Small intestine (tissue), 7 donors: Measurements from ENCODE around the gene NR6A1. TPM values are rescaled to one million over a fixed set of nuclear protein-coding genes. Genes with fewer than 3 reads are reported as not detected.
"Not testable (repeated sequence)": the region's sequence is repeated elsewhere in the genome, so short reads cannot be mapped to it uniquely, and the experiment has no call there.

ENCODE experiments used
- DNase-seq, 2 donors: peaks; one replicate each; pipeline versions ENCODE4 v3.0.0 to v3.0.0-alpha.2; 2013
- FAIRE-seq: peaks from 2 replicates; lab custom pipeline; 2012; peaks lifted over from hg19 to GRCh38; lab: Jason Lieb, UNC
- H3K27ac ChIP-seq, 3 donors: one replicate each; pipeline ENCODE4 v1.5.1; 2013; ENCODE audit warnings: low read length in 2 of 3, mild to moderate bottlenecking in 2 of 3, control low read depth in 1 of 3, inconsistent platforms in 1 of 3, low read depth in 1 of 3, moderate library complexity in 1 of 3
- H3K27me3 ChIP-seq, 3 donors: one replicate each; pipeline ENCODE4 v1.6.1; 2013; ENCODE audit warnings: low read length in 3 of 3, inconsistent platforms in 1 of 3; ENCODE audit not compliant: control insufficient read depth in 3 of 3, insufficient read depth in 3 of 3
- H3K36me3 ChIP-seq, 3 donors: one replicate each; pipeline ENCODE4 v1.6.1; 2013; ENCODE audit warnings: low read length in 3 of 3, inconsistent platforms in 1 of 3, low read depth in 1 of 3, mild to moderate bottlenecking in 1 of 3, moderate library complexity in 1 of 3; ENCODE audit not compliant: control insufficient read depth in 3 of 3, insufficient read depth in 2 of 3
- H3K4me1 ChIP-seq, 3 donors: one replicate each; pipeline ENCODE4 v1.6.1; 2013; ENCODE audit warnings: low read length in 2 of 3, inconsistent platforms in 1 of 3, low read depth in 1 of 3, mild to moderate bottlenecking in 1 of 3, moderate library complexity in 1 of 3; ENCODE audit not compliant: control insufficient read depth in 3 of 3, insufficient read depth in 2 of 3
- H3K4me3 ChIP-seq, 3 donors: one replicate each; pipeline ENCODE4 v1.5.1; 2013; ENCODE audit warnings: low read length in 3 of 3, control low read depth in 1 of 3, inconsistent platforms in 1 of 3, low read depth in 1 of 3, mild to moderate bottlenecking in 1 of 3, moderate library complexity in 1 of 3
- H3K9me3 ChIP-seq, 2 donors: one replicate each; pipeline ENCODE4 v1.6.1; 2013; ENCODE audit warnings: low read depth in 1 of 2, low read length in 1 of 2; ENCODE audit not compliant: control insufficient read depth in 2 of 2, insufficient read depth in 1 of 2
- WGBS, 3 donors: extraction: QIAGEN DNeasy Blood & Tissue Kit; methylation state at CpG; one replicate each; pipeline ENCODE4 v1.1.7; 2013; 5-methylcytosine and 5-hydroxymethylcytosine counted together
- polyA plus RNA-seq, 4 donors: library from polyadenylated mRNA; stranded (reverse) in 3 of 4; unstranded in 1 of 4; fragments of 200-250 nt in 3 of 4; fragments of 120-200 nt in 1 of 4; gene quantifications; one replicate each; pipeline versions ENCODE4 v1.2.1 to v1.2.3, GENCODE V29; 2013
- donor health status: healthy with polysubstance abuse.
- donor health status: control.
- donor health status: control.
- donor health status: Bipolar disorder and iron deficiency.
- donor health status: healthy.

Gene NR6A1
- polyA plus RNA-seq, 4 donors: 2.3 to 6.0 (median 4.0) TPM

DNA sequence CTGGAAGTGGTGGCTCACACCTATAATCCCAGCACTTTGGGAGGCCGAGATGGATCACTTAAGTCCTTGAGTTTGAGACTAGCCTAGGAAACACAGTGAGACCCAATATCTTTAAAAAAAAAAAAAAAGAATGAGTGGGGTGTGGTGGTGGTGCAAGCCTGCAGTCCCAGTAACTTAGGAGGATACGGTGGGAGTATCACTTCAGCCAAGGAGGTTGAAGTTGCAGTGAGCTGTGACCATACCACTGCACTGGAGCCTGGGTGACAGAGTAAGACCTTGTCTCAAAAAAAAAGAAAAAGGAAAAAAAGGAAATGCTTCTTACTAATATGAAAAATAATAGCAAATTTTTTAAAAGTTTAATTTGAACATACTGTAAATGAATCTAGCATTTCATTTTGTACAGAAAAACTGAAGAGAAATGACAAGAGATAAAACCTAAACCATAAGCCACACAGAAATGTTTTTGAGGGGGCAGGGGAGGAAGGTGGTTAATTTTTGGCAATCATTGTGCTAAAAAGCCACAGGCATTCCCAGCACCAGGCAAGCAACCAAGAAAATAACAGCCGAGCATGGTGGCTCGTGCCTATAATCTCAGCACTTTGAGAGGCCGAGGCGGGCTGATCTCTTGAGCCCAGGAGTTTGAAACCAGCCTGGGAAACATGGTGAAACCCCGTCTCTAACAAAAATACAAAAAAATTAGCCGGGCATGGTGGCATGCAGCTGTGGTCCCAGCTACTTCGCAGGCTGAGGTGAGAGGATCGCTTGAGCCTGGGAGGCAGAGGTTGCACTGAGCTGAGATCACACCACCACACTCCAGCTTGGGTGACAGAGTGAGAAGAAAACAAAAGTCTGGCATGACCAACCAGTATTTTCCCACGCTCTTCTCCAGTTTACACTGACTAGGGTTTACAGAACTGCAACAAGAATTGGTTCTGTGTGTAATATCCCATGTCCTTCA, 149.5 kb downstream of the NR6A1 start:
- no peaks in the 10 kb centered on the region for H3K4me1 ChIP-seq
- no peaks in the 10 kb centered on the region for H3K27me3 ChIP-seq
- DNase-seq (no peak), FAIRE-seq (no peak)
- H3K4me3 ChIP-seq: no peak overlapping the region
- H3K27ac ChIP-seq: no peak overlapping the region
- 76 to 89% (median 84%) methylated on average over 11 of the region's 11 CpGs for WGBS, 3 donors
- no peaks in the 10 kb centered on the region for H3K36me3 ChIP-seq
- no peaks in the 10 kb centered on the region for H3K9me3 ChIP-seq

DNA sequence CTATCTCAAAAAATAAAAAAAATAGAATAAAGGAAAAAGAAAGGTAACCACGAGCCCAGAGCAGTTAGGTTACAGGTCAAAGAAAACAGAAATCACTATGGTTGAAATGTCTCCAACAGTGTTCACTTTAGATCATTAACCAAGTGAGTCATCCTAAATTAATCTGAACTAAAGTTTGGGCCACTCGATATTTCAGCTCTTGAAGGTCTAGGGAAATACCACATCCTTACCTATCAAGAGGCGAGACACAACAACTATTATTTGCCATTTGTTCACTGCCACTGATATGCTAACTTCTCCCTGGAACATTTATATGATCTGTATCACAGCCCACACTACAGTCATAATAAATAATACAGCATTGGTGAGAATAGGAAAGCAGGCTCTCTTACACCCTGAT, 152.6 kb downstream of the NR6A1 start:
- Histone ChIP-seq H3K4me1 (no peaks in the 10 kb centered on the region), H3K4me3 (no peak overlapping the region), H3K27me3 (no peaks in the 10 kb centered on the region), H3K27ac (no peak overlapping the region), H3K36me3 (no peaks in the 10 kb centered on the region), H3K9me3 (no peaks in the 10 kb centered on the region)
- 18 to 59% (median 30%) methylated on average over 3 of the region's 3 CpGs for WGBS, 3 donors
- FAIRE-seq (no peak), DNase-seq (peak in 1 of 2 donors; percentile 26)

DNA sequence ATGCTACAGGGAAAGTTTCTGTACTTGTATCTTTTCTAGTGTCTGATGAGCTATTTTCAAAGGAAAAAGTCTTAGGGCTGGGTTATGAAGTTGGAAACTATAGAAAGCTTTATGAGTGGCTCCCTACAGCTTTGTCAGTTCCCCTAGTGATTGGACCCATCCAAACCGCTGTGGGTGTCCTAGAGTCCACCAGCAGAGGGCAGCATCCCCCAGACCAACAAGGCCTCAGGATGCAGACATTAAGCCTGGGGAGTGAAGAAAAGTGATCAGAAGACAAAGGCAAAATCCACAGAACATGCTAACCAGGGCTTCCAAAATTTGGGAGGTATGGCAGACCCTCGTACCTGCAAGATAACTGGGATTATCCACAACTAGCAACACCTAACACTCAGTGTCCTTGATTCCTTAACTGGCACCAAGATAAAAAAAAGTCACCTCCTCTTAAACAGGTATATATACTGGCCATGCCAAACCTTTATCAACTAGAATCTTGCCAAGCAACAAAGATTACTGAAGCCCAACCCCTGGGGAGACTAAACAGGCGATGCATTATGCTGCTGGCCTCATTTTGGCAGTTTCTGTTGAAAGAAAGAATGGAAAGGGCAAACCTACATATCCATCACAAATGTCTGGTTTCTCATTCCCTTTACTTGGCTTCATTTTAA, 153.5 kb downstream of the NR6A1 start:
- Histone ChIP-seq H3K27ac (no peak overlapping the region), H3K36me3 (no peaks in the 10 kb centered on the region), H3K4me3 (no peak overlapping the region), H3K4me1 (no peaks in the 10 kb centered on the region), H3K9me3 (no peaks in the 10 kb centered on the region), H3K27me3 (no peaks in the 10 kb centered on the region)
- WGBS, 3 donors: 4 to 23% (median 19%) methylated on average over 3 of the region's 3 CpGs
- FAIRE-seq (no peak), DNase-seq (peak; percentile 76 to 83)

DNA sequence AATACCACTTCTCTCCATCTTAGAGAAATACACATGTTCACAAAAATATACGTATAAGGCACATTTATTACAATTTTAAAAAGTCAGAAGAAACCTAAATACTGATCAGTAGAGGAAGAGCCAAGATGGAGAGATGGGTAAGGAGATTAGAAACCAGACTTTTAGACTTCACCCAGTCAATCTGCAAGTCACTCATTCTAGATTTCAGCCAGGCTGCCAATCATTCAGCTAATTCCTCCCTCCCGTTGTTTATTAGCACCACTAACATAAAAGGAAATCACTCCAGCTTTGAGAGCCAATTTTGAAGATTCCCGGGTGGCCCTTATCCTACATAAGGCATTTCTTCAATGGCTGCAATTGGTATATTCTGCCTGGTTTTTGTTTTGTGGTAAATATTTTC, 154.2 kb downstream of the NR6A1 start:
- DNase-seq (no peak), FAIRE-seq (no peak)
- H3K4me3 ChIP-seq: no peak overlapping the region
- H3K36me3 ChIP-seq: no peaks in the 10 kb centered on the region
- H3K27me3 ChIP-seq: no peaks in the 10 kb centered on the region
- H3K4me1 ChIP-seq: no peaks in the 10 kb centered on the region
- H3K9me3 ChIP-seq: no peaks in the 10 kb centered on the region
- H3K27ac ChIP-seq: no peak overlapping the region
- WGBS, 3 donors: 50 to 64% (median 63%) methylated on average over 3 of the region's 3 CpGs

DNA sequence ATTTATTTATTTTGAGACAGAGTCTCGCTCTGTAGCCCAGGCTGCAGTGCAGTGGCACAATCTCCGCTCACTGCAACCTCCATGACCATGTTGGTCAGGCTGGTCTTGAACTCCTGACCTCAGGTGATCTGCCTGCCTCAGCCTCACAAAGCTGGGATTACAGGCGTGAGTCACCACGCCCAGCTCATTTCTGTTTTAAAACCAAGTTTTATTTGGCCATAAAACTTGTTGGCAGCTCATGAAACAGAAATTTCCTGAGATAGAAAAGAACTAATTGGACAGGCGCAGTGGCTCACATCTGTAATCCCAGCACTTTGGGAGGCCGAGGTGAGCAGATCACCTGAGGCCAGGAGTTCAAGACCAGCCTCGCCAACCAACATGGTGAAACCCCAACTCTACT, 155.3 kb downstream of the NR6A1 start:
- WGBS, 3 donors: 44 to 75% (median 50%) methylated on average over 7 of the region's 7 CpGs
- FAIRE-seq, H3K4me3 ChIP-seq, H3K27ac ChIP-seq, H3K4me1 ChIP-seq, H3K36me3 ChIP-seq, H3K27me3 ChIP-seq, H3K9me3 ChIP-seq: not testable (repeated sequence)
- DNase-seq: peak; percentile 43 to 47

GRCh38 chr9:124615100-124615742, 155.9 kb downstream of the NR6A1 start:
- H3K36me3 ChIP-seq: no peaks in the 10 kb centered on the region
- no peaks in the 10 kb centered on the region for H3K9me3 ChIP-seq
- no peak overlapping the region for H3K27ac ChIP-seq
- WGBS, 3 donors: 82 to 91% (median 86%) methylated on average over 2 of the region's 2 CpGs
- no peak for DNase-seq
- no peak for FAIRE-seq
- no peak overlapping the region for H3K4me3 ChIP-seq
- peaks cover 0 to 2% (median 0%) of the 10 kb centered on the region in 3 donors for H3K27me3 ChIP-seq
- no peaks in the 10 kb centered on the region for H3K4me1 ChIP-seq

DNA sequence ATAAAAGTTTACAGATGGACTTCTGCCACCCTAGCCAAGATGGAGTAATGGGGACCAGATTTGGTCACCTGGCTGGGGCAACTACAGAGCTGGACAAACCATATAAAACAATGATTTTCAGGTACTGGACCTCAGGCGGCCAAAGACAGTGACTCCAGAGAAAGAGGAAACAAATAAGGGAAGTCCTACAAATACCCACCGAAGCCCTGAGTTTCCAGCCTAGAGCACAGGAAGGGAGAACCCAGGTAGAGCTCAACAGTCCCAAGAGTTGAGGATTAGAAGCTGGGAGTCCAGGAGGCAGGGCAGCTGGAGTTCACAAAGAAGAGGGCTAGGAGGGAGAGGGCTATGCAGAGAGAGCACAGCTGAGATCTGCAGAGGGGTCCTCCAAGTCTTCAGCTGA, 157.3 kb downstream of the NR6A1 start:
- 75 to 82% (median 78%) methylated on average over 2 of the region's 2 CpGs for WGBS, 3 donors
- H3K4me3 ChIP-seq: no peak overlapping the region
- no peak for FAIRE-seq
- H3K36me3 ChIP-seq: no peaks in the 10 kb centered on the region
- H3K27me3 ChIP-seq: peaks cover 0 to 2% (median 0%) of the 10 kb centered on the region in 3 donors
- DNase-seq: no peak
- no peak overlapping the region for H3K27ac ChIP-seq
- no peaks in the 10 kb centered on the region for H3K4me1 ChIP-seq
- H3K9me3 ChIP-seq: no peaks in the 10 kb centered on the region

GRCh38 chr9:124611106-124611505, 160.0 kb downstream of the NR6A1 start:
- H3K27ac ChIP-seq: no peak overlapping the region
- DNase-seq (no peak), FAIRE-seq (no peak)
- no peaks in the 10 kb centered on the region for H3K4me1 ChIP-seq
- no peaks in the 10 kb centered on the region for H3K36me3 ChIP-seq
- no peak overlapping the region for H3K4me3 ChIP-seq
- no peaks in the 10 kb centered on the region for H3K9me3 ChIP-seq
- peaks cover 0 to 2% (median 0%) of the 10 kb centered on the region in 3 donors for H3K27me3 ChIP-seq
- 93 to 98% (median 94%) methylated on average over 2 of the region's 2 CpGs for whole genome bisulfite sequencing, 3 donors
